CD4-positive, alpha-beta T cell treated with Interleukin-1 beta for 1 hour (primary cell): ENCODE measurements around the gene ABCB8.
A peak's percentile ranks its signal among the peaks of the same experiment; 100 is the strongest.

ENCODE experiments used
- DNase-seq, 2 donors: peaks; one replicate each; pipeline ENCODE4 v3.0.0-alpha.2; 2020 to 2022

Gene ABCB8

GRCh38 chr7:151088856-151089699, 60.8 kb downstream of the ABCB8 start:
- peak; percentile 31 to 83 for DNase-seq

- DNase-seq, result no peak
These were observed 61.9 kb downstream of the ABCB8 start for GRCh38 chr7:151089893-151090730.

DNA sequence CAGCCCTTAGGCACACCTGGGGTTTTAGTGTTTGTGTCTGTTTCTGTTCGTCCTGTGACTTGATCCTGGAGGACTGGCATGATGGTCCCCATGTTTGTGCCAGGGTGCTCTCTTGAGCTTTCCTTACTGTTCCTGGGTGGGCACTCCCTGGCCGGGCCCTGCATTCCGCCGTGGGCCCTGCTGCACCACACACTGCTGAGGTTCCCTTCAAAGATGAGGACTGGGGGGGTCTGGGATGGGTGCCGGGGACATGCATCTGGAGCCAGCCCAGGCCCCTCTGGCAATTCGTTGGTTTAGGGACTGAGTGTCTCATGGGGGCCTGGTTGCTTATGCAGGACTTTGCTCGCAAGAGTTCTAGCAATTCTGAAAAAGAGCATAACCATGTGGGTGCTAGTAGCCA, 62.8 kb downstream of the ABCB8 start:
- DNase-seq, result no peak

DNA sequence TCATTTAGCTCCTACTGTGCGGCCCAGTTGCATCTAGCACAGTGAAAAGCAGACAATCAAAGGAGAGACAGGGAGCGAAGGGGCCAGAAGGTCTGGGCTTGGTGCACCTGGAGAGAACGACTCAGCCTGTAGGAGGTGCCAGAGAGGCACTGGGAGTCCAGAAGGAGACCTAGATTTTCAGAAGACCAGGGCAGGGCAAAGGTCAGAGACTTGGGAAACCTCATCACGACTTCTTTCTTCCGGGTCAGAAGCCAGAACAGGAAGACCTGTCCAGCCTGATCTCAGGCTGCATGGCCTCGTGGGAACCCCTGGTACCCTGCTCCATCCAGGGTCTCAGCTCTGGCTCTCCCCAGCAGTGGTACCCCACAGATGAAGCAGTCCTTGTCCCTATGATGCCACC, 63.2 kb downstream of the ABCB8 start:
- peak in 1 of 2 donors; percentile 31 for DNase-seq

DNA sequence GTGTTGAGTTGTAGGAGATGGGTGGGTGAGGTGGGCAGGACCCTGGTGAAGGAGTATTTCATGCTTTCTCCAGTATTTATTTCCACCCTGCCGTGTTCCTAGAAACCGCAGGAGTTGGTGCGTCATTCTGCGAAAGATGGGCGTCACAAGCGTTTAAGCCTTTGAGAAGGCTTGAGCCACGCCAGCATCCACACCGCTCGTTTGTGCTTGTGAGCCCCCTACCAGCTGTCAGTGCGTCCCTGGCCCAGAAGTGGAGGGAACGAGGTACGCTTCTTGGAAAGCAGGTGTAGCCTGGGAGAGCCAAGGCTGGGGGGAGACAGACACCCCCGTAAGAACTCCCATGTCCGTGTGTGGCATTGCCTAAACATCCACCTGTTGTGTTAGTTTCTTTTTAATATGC, 63.7 kb downstream of the ABCB8 start:
- DNase-seq, result no peak

GRCh38 chr7:151093748-151094147, 65.5 kb downstream of the ABCB8 start:
- no peak for DNase-seq

GRCh38 chr7:151094675-151095074, 66.4 kb downstream of the ABCB8 start:
- DNase-seq, result no peak

- no peak for DNase-seq
These were observed 67.0 kb downstream of the ABCB8 start for GRCh38 chr7:151095123-151095797.

DNA sequence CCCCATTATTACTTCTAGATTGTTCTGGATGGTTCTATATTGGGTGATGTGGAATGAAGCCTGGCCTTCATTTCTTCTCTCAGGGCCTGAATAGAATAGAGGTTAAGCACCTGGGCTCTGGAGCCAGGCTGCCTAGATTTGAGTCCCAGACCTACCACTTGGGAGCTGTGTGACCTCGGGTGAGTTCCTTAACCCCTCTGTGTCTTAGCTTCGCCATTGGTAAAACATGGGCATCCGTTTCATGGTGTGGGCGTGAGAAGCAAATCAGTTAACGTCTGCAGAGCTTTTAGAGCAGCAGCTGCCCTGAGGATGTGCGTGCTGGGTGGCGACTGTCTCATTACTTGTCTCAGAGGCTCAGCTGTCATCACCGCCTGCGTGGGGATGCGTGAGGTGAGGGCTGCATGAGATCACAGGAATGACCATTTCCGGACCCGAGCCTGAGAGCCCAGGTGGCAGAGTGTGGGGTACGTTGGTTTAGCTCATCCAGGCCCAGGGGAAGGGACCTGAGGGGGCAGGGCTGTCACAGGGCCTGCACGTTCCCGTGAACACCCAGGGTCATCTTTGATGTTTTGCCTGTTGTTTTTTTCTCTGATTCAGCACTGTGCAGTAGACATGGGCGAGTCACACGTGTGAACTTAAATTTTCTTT, 67.7 kb downstream of the ABCB8 start:
- DNase-seq, result no peak
